GM10266 (cell line): ENCODE measurements around the gene RAB33B.

Experiments used
- DNase-seq: peaks from one replicate; pipeline ENCODE4 v3.0.0; 2012; ENCODE audit errors: extremely low spot score
- CTCF ChIP-seq: IDR thresholded peaks from 2 replicates; pipeline ENCODE4 v1.5.1; 2012; ENCODE audit warnings: mild to moderate bottlenecking, low read depth; ENCODE audit not compliant: control insufficient read depth, insufficient read depth; ENCODE audit errors: missing control alignments

The RAB33B gene

GRCh38 chr4:139524062-139524631, 70.2 kb downstream of the RAB33B start:
- no peak for TF ChIP-seq CTCF
- DNase-seq, result peak; percentile 21

GRCh38 chr4:139525414-139525813, 71.5 kb downstream of the RAB33B start:
- DNase-seq, result no peak
- TF ChIP-seq CTCF, result no peak
